Endothelial cell of umbilical vein (primary cell): ENCODE measurements around the gene SUPT3H. TPM values are rescaled to one million over a fixed set of nuclear protein-coding genes. Genes with fewer than 3 reads are reported as not detected.

ENCODE experiments used
- BruUV-seq: library from RNA; stranded (reverse); fragments of 400-500 nt; replicated peaks from 2 replicates; lab custom pipeline; 2021; lab: Mats Ljungman, UMichigan
- CTCF ChIA-PET: fragments of 300-600, 350-600 bp; sonication (Branson Sonifier 250); formaldehyde crosslinking; loops from one replicate; lab custom pipeline; 2021; ENCODE audit warnings: antibody characterized with exemption, inconsistent platforms; lab: Charles Lee
- POLR2A ChIA-PET: fragments of 300-600, 350-600 bp; sonication (Branson Sonifier 250); formaldehyde crosslinking; loops from one replicate; lab custom pipeline; 2021; ENCODE audit warnings: antibody characterized with exemption, inconsistent platforms; lab: Charles Lee
- DNase-seq: peaks from one replicate; pipeline ENCODE4 v3.0.0-alpha.2; 2011; ENCODE audit warnings: low read depth, low spot score
- FAIRE-seq: peaks from 2 replicates; lab custom pipeline; 2011; peaks lifted over from hg19 to GRCh38; lab: Jason Lieb, UNC
- H2AFZ ChIP-seq: 2 replicates; pipeline ENCODE4 v1.6.0; 2012; ENCODE audit warnings: low read depth, low read length, control low read depth, inconsistent platforms
- H3K27ac ChIP-seq: 2 replicates; pipeline ENCODE4 v1.5.1; 2011; ENCODE audit warnings: low read depth, mild to moderate bottlenecking, control low read depth, low read length, moderate library complexity; ENCODE audit not compliant: insufficient read depth
- H3K27me3 ChIP-seq, 2 experiments: 2 replicates each; pipeline versions ENCODE4 v1.6.0 to v1.6.1; 2011; ENCODE audit warnings: low read length in 2 of 2, mixed read lengths in 1 of 2; ENCODE audit not compliant: control insufficient read depth in 2 of 2, insufficient read depth in 2 of 2
- H3K36me3 ChIP-seq, 2 experiments: 2 replicates in 1 of 2; 3 replicates in 1 of 2; pipeline ENCODE4 v1.5.1; 2011; ENCODE audit warnings: low read length in 2 of 2, mild to moderate bottlenecking in 1 of 2, moderate library complexity in 1 of 2; ENCODE audit not compliant: control insufficient read depth in 2 of 2, insufficient read depth in 2 of 2; ENCODE audit errors: extremely low read depth in 1 of 2
- H3K4me1 ChIP-seq: 3 replicates; pipeline ENCODE4 v1.5.1; 2011; ENCODE audit warnings: mild to moderate bottlenecking, low read length; ENCODE audit not compliant: control insufficient read depth, insufficient read depth; ENCODE audit errors: extremely low read depth
- H3K4me2 ChIP-seq: 2 replicates; pipeline ENCODE4 v1.6.1; 2011; ENCODE audit warnings: low read length, control low read depth, mixed read lengths; ENCODE audit not compliant: insufficient read depth
- H3K4me3 ChIP-seq, 3 experiments: fragments of 200-600 bp in 1 of 3; sonication (generic), shearing (Covaris generic) in 1 of 3; replicated peaks in 1 of 3; 2 replicates each; pipeline ENCODE4 v1.5.1; 2011 to 2016; ENCODE audit warnings: control low read depth in 3 of 3, low read length in 3 of 3, mild to moderate bottlenecking in 2 of 3, inconsistent platforms in 1 of 3, low read depth in 1 of 3, moderate library complexity in 1 of 3; ENCODE audit not compliant: insufficient read depth in 1 of 3
- H3K79me2 ChIP-seq: 2 replicates; pipeline ENCODE4 v1.6.0; 2012; ENCODE audit warnings: low read length, inconsistent platforms; ENCODE audit not compliant: control insufficient read depth, insufficient read depth
- H3K9ac ChIP-seq: replicated peaks from 2 replicates; pipeline ENCODE3; 2011; ENCODE audit warnings: low read length, control low read depth; ENCODE audit not compliant: insufficient read depth; ENCODE audit errors: extremely low read depth
- H3K9me1 ChIP-seq: replicated peaks from 3 replicates; pipeline ENCODE4 v1.6.0; 2011; ENCODE audit warnings: mild to moderate bottlenecking, low read length; ENCODE audit not compliant: control insufficient read depth, insufficient read depth; ENCODE audit errors: extremely low read depth
- H3K9me3 ChIP-seq: replicated peaks from 2 replicates; pipeline ENCODE4 v1.5.1; 2012; ENCODE audit warnings: low read length, inconsistent platforms; ENCODE audit not compliant: control insufficient read depth, insufficient read depth
- H4K20me1 ChIP-seq: replicated peaks from 2 replicates; pipeline ENCODE3; 2011; ENCODE audit warnings: mild to moderate bottlenecking, low read length; ENCODE audit not compliant: control insufficient read depth, insufficient read depth; ENCODE audit errors: extremely low read depth
- CTCF ChIP-seq, 2 donors: IDR thresholded peaks; 1 replicate in 1 of 2; 2 replicates in 1 of 2; pipeline ENCODE4 v1.5.1; 2011; ENCODE audit warnings: low read length in 2 of 2, mild to moderate bottlenecking in 2 of 2, moderate library complexity in 2 of 2, control low read depth in 1 of 2, inconsistent platforms in 1 of 2, low read depth in 1 of 2; ENCODE audit not compliant: insufficient read depth in 1 of 2; ENCODE audit errors: extremely low read depth in 1 of 2
- EZH2 ChIP-seq: IDR thresholded peaks from 2 replicates; pipeline ENCODE4 v1.6.1; 2012; ENCODE audit warnings: borderline replicate concordance, low read depth, mild to moderate bottlenecking, moderate library complexity, low read length, inconsistent platforms; ENCODE audit not compliant: severe bottlenecking
- FOS ChIP-seq: IDR thresholded peaks from 2 replicates; pipeline ENCODE4 v1.6.1; 2011; ENCODE audit warnings: mild to moderate bottlenecking, low read length, moderate library complexity, borderline replicate concordance; ENCODE audit not compliant: insufficient read depth
- GATA2 ChIP-seq: IDR thresholded peaks from 2 replicates; pipeline ENCODE4 v1.7.0; 2011; ENCODE audit warnings: low read depth, mild to moderate bottlenecking, moderate library complexity, mixed read lengths, low read length; ENCODE audit not compliant: insufficient read length, insufficient read depth
- JUN ChIP-seq: IDR thresholded peaks from 2 replicates; pipeline ENCODE4 v1.6.1; 2011; ENCODE audit warnings: borderline replicate concordance, low read depth; ENCODE audit not compliant: insufficient read length, insufficient read depth
- MAX ChIP-seq: IDR thresholded peaks from 2 replicates; pipeline ENCODE4 v1.6.1; 2011; ENCODE audit not compliant: insufficient read depth, insufficient read length
- MYC ChIP-seq: IDR thresholded peaks from one replicate; pipeline ENCODE4 v1.6.1; 2011; ENCODE audit warnings: mild to moderate bottlenecking, low read depth, low read length
- POLR2A ChIP-seq: IDR thresholded peaks from 2 replicates; pipeline ENCODE4 v1.6.1; 2012; ENCODE audit warnings: low read depth, mild to moderate bottlenecking, control low read depth, low read length
- POLR2AphosphoS5 ChIP-seq: IDR thresholded peaks from 2 replicates; pipeline ENCODE4 v1.6.1; 2012; ENCODE audit warnings: low read depth, mild to moderate bottlenecking, control low read depth, low read length, moderate library complexity; ENCODE audit not compliant: insufficient read depth
- dilution Hi-C: fragments of 300-500 bp; cut with MboI; formaldehyde crosslinking; loops from one replicate; pipeline ENCODE4 v1.15.0; 2019; ENCODE audit warnings: low sequenced_read_pairs; ENCODE audit not compliant: extremely low pct_ligation_motif_present
- intact Hi-C: fragments of 100-400 bp; cut with micrococcal nuclease; formaldehyde crosslinking; loops from one replicate; pipeline ENCODE4 v1.10.0; 2022
- polyA plus RNA-seq, 4 experiments: library from polyadenylated mRNA; depleted of rRNA in 3 of 4; stranded (reverse) in 3 of 4; unstranded in 1 of 4; fragments of >200 nt; gene quantifications; 2 replicates each; pipeline versions ENCODE4 v1.2.1 to v1.2.3, GENCODE V29; 2011 to 2012; ENCODE audit warnings: missing spikeins in 1 of 4
- total RNA-seq: library from RNA; stranded (reverse); gene quantifications from 2 replicates; pipeline ENCODE4 v1.2.3, GENCODE V29; 2021

SUPT3H gene
- total and polyA plus RNA-seq, 2 donors (not counting 3 experiments of a cell fraction or from before 2014, with no cell fraction given): 8.3 to 9.8 TPM

- dilution Hi-C loops: no loop called here
- CTCF ChIA-PET: no interaction called here
- no TSS peak for BruUV-seq
These were observed 592.6 kb downstream of the SUPT3H start for GRCh38 chr6:44785130-44785529.

More at GRCh38 chr6:44785130-44785529, 592.6 kb downstream of the SUPT3H start:
- no peaks in the 10 kb centered on the region for H3K36me3 ChIP-seq
- H3K4me2 ChIP-seq: no peak overlapping the region
- H3K27me3 ChIP-seq: no peaks in the 10 kb centered on the region
- H3K4me3 ChIP-seq: no peak overlapping the region
- no peak overlapping the region for H2AFZ ChIP-seq
- FAIRE-seq (no peak), DNase-seq (no peak)
- no peaks in the 10 kb centered on the region for H3K79me2 ChIP-seq
- no peak for TF ChIP-seq GATA2
- no peak for TF ChIP-seq POLR2A
- TF ChIP-seq JUN: no peak
- no peak for TF ChIP-seq MYC
- no peak for TF ChIP-seq MAX
- no peak for TF ChIP-seq EZH2
- TF ChIP-seq POLR2AphosphoS5: no peak
- no peak for TF ChIP-seq CTCF (IDR thresholded peaks at IDR 0.05; ENCODE audit: extremely low read depth in 1 of 2, insufficient read depth in 1 of 2, low read depth in 1 of 2, low read length in 2 of 2)
- TF ChIP-seq FOS: no peak
- no peak overlapping the region for H3K9ac ChIP-seq
- H3K27ac ChIP-seq: no peak overlapping the region
- no peaks in the 10 kb centered on the region for H3K4me1 ChIP-seq
- H3K9me1 ChIP-seq: no peaks in the 10 kb centered on the region
- H3K9me3 ChIP-seq: no peaks in the 10 kb centered on the region
- intact Hi-C loops: no loop called here
- POLR2A ChIA-PET: no interaction called here
- no peaks in the 10 kb centered on the region for H4K20me1 ChIP-seq
